Activated CD4-positive, alpha-beta T cell treated with anti-CD3 and anti-CD28 coated beads, Interleukin-2, Interleukin-4, amounts not matched to agents 100 ng/mL and 50 ng/mL, durations not matched to agents 16 hours and 8 hours (primary cell): ENCODE data around the gene KRT12.

Experiments
- DNase-seq: peaks from one replicate; pipeline ENCODE4 v3.0.0-alpha.2; 2020; ENCODE audit warnings: low spot score

Gene KRT12

GRCh38 chr17:40866838-40867237 is at the start of gene KRT12:
Gene KRT12, minus strand, starts transcription at chr17:40867223. Its CDS starts 37 bp downstream, at chr17:40867186.
- no peak for DNase-seq

GRCh38 chr17:40916366-40916765 is 49.3 kb upstream of the KRT12 start:
- DNase-seq: no peak

- DNase-seq: no peak
Measured at GRCh38 chr17:40915721-40916256, 48.8 kb upstream of the KRT12 start.

GRCh38 chr17:40915199-40915661 is 48.2 kb upstream of the KRT12 start:
- peak; percentile 50 for DNase-seq

- DNase-seq: no peak
Measured at GRCh38 chr17:40914075-40914855, 47.2 kb upstream of the KRT12 start.

GRCh38 chr17:40912486-40913210 is 45.6 kb upstream of the KRT12 start:
- DNase-seq: no peak

GRCh38 chr17:40910441-40910841 is 43.4 kb upstream of the KRT12 start:
- no peak for DNase-seq

GRCh38 chr17:40909755-40910154 is 42.7 kb upstream of the KRT12 start:
- DNase-seq: no peak

GRCh38 chr17:40909351-40909750 is 42.3 kb upstream of the KRT12 start:
- DNase-seq: peak; percentile 73

GRCh38 chr17:40906613-40907012 is 39.6 kb upstream of the KRT12 start:
- DNase-seq: no peak

GRCh38 chr17:40905370-40905769 is 38.3 kb upstream of the KRT12 start:
- DNase-seq: no peak

GRCh38 chr17:40903129-40903847 is 36.3 kb upstream of the KRT12 start:
- peak; percentile 4 for DNase-seq

GRCh38 chr17:40902498-40902897 is 35.5 kb upstream of the KRT12 start:
- no peak for DNase-seq

GRCh38 chr17:40901981-40902474 is 35.0 kb upstream of the KRT12 start:
- DNase-seq: no peak

GRCh38 chr17:40900809-40901356 is 33.9 kb upstream of the KRT12 start:
- no peak for DNase-seq

GRCh38 chr17:40896916-40897455 is 30.0 kb upstream of the KRT12 start:
- no peak for DNase-seq

- DNase-seq: no peak
Measured at GRCh38 chr17:40895106-40895730, 28.2 kb upstream of the KRT12 start.

- DNase-seq: no peak
Measured at GRCh38 chr17:40888196-40888720, 21.2 kb upstream of the KRT12 start.

GRCh38 chr17:40886090-40886489 is 19.1 kb upstream of the KRT12 start:
- DNase-seq: no peak

GRCh38 chr17:40884708-40885512 is 17.9 kb upstream of the KRT12 start, which contains the start of gene KRT20:
Gene KRT20, minus strand, starts transcription at chr17:40885242. Its CDS starts 57 bp downstream, at chr17:40885185.
- DNase-seq: no peak
